ENCODE results near the gene CSAG2.
"Not testable (repeated sequence)": the region's sequence is repeated elsewhere in the genome, so short reads cannot be mapped to it uniquely, and the experiment has no call there.

CSAG2 gene

GRCh38 chrX:152709173-152709572 is at the start of gene CSAG2:
Gene CSAG2 (minus strand): TSS chrX:152709273. CDS start chrX:152709112, 161 bp downstream.
- TF ChIP-seq CREB1 (IDR thresholded peaks at IDR 0.05; ENCODE audit: low read depth); TCF12 (IDR thresholded peaks at IDR 0.05; ENCODE audit: low read depth); TEAD4 (IDR thresholded peaks at IDR 0.05): not testable (repeated sequence)

- not testable (repeated sequence) for TF ChIP-seq TCF12 (IDR thresholded peaks at IDR 0.05; ENCODE audit: low read depth); CEBPB (IDR thresholded peaks at IDR 0.05); EGR1 (IDR thresholded peaks at IDR 0.05)
These were observed 44.9 kb upstream of the CSAG2 start, which contains the start of gene MAGEA2 for GRCh38 chrX:152753686-152754650. Gene MAGEA2 (minus strand): TSS chrX:152753842. CDS start chrX:152751363, 2,479 bp downstream.

- no peak for TF ChIP-seq TCF12 (IDR thresholded peaks at IDR 0.05; ENCODE audit: low read depth)
These were observed 29.5 kb upstream of the CSAG2 start for GRCh38 chrX:152738560-152738959.

GRCh38 chrX:152735860-152736511 is 26.9 kb upstream of the CSAG2 start:
- TF ChIP-seq CREB1 (IDR thresholded peaks at IDR 0.05; ENCODE audit: low read depth) (no peak), TCF12 (IDR thresholded peaks at IDR 0.05; ENCODE audit: low read depth) (no peak), FOXM1 (IDR thresholded peaks at IDR 0.05; ENCODE audit: borderline replicate concordance, low read depth) (no peak), TAF1 (IDR thresholded peaks at IDR 0.05; ENCODE audit: low read depth) (no peak), MAX (IDR thresholded peaks at IDR 0.05) (no peak), EP300 (IDR thresholded peaks at IDR 0.05; ENCODE audit: borderline replicate concordance) (no peak), NFIC (IDR thresholded peaks at IDR 0.05) (no peak), REST (IDR thresholded peaks at IDR 0.05; ENCODE audit: low read depth) (no peak), TEAD4 (IDR thresholded peaks at IDR 0.05) (no peak)

- TF ChIP-seq CEBPB (IDR thresholded peaks at IDR 0.05), result no peak
- no peak for TF ChIP-seq EGR1 (IDR thresholded peaks at IDR 0.05)
- TF ChIP-seq EP300 (IDR thresholded peaks at IDR 0.05; ENCODE audit: borderline replicate concordance), result no peak
- no peak for TF ChIP-seq TEAD4 (IDR thresholded peaks at IDR 0.05)
- no peak for TF ChIP-seq TAF1 (IDR thresholded peaks at IDR 0.05; ENCODE audit: low read depth)
- TF ChIP-seq MAX (IDR thresholded peaks at IDR 0.05), result no peak
- TF ChIP-seq USF1 (IDR thresholded peaks at IDR 0.05), result no peak
- no peak for TF ChIP-seq CREB1 (IDR thresholded peaks at IDR 0.05; ENCODE audit: low read depth)
- TF ChIP-seq FOXM1 (IDR thresholded peaks at IDR 0.05; ENCODE audit: borderline replicate concordance, low read depth), result no peak
These were observed 26.0 kb upstream of the CSAG2 start for GRCh38 chrX:152735101-152735500.

GRCh38 chrX:152733261-152733975 is 24.3 kb upstream of the CSAG2 start, which contains the start of the genes CSAG1 and MAGEA12:
Gene CSAG1 (minus strand): TSS chrX:152733721. CDS start chrX:152732460, 1,261 bp downstream.
Gene MAGEA12 (plus strand): TSS chrX:152733757. CDS start chrX:152736162, 2,405 bp downstream.
- TF ChIP-seq ZBTB7A (IDR thresholded peaks at IDR 0.05; ENCODE audit: low read depth), result no peak
- no peak for TF ChIP-seq FOXM1 (IDR thresholded peaks at IDR 0.05; ENCODE audit: borderline replicate concordance, low read depth)
- peak; percentile 75 for TF ChIP-seq CREB1 (IDR thresholded peaks at IDR 0.05; ENCODE audit: low read depth)
- TF ChIP-seq MAX (IDR thresholded peaks at IDR 0.05), result peak; percentile 37; the same call in 1 of the 2 replicates
- peak; percentile 93 for TF ChIP-seq USF1 (IDR thresholded peaks at IDR 0.05)
- TF ChIP-seq YY1 (IDR thresholded peaks at IDR 0.05; ENCODE audit: low read depth), result peak; percentile 28; the same call in 1 of the 2 replicates
- no peak for TF ChIP-seq REST (IDR thresholded peaks at IDR 0.05; ENCODE audit: low read depth)
- peak; percentile 34; the same call in 1 of the 2 replicates for TF ChIP-seq TAF1 (IDR thresholded peaks at IDR 0.05; ENCODE audit: low read depth)

Data from Ishikawa (cell line).